CD4-positive, alpha-beta T cell treated with Interleukin-4 for 4 hours (primary cell): ENCODE data around the gene SCYGR6.
"Not testable (repeated sequence)": the region's sequence is repeated elsewhere in the genome, so short reads cannot be mapped to it uniquely, and the experiment has no call there.

Experiments used
- DNase-seq: peaks from one replicate; pipeline ENCODE4 v3.0.0-alpha.2; 2020

The SCYGR6 gene, protein sequence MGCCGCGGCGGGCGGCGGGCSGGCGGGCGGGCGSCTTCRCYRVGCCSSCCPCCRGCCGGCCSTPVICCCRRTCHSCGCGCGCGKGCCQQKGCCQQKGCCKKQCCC

DNA sequence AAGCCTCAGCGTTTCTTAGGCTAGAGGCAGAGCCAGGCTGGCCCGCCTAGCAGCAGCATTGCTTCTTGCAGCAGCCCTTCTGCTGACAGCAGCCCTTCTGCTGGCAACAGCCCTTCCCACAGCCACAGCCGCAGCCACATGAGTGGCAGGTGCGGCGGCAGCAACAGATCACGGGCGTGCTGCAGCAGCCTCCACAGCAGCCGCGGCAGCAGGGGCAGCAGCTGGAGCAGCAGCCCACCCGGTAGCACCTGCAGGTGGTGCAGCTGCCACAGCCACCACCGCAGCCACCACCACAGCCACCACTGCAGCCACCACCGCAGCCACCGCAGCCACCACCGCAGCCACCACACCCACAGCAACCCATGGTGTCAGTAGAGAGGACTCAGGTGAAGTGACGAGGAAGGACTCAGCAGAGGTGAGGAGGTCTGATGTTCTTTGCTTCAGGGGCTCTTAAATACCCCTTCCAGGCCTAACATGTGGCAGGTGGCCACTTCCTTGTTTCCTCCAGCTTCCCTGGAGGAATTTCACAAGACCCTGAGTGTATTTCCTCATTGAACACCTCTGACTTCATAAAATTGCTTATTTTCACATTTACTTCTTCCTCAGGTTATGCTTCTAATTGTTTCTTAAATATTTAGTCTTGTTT, at the start of gene SCYGR6:
SCYGR6 (minus strand) TSS at position 364 of the 646 bp plus-strand sequence; CDS start at position 364, 0 bp downstream.
- no peak for DNase-seq

DNA sequence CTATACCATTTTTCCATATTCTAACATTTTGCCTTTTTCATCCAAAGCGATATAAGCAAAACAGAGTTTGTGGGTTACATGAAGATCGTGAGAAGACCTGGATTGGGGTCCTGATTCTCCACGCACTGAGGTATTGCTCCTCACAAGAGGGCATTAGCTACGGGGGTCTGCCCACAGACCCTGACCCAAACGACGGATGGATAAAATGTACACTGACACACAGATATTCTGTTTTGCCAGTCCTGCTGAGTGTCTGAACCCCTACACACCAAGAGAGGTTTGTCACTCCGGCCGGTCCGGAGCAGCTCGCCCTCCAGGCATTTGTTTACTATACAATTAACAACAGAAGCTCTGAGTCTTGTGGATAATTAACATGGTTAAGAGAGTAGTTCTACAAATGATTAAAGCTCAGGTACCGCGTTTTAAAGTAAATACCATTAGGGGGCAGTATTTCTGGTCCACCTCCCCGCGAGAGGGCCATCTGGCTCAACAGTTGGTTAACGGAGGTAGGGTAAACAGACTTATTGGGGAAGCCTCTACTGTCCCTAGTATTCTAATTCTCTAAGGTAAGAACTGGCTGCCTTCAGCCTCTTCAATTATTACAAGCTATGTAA, 49.6 kb upstream of the SCYGR6 start:
- DNase-seq: peak; percentile 15

DNA sequence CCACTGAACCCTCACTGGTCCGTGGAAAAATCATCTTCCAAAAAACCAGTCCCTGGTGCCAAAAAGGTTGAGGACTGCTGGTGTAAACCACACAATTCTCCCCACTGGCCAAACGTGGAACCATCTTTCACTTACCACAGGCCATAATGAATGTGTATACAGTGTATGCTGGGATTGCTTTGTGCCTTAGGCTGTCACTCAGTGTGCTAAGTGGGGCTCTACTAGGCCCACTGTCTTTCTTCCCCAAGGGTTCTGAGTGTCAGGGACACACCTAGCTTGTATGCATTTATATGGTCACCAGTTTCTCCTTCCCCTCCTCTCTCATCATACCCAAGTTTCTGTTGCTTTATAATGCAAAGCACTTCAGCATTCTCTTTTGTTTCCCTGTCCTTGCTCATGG, 48.4 kb upstream of the SCYGR6 start:
- no peak for DNase-seq

DNA sequence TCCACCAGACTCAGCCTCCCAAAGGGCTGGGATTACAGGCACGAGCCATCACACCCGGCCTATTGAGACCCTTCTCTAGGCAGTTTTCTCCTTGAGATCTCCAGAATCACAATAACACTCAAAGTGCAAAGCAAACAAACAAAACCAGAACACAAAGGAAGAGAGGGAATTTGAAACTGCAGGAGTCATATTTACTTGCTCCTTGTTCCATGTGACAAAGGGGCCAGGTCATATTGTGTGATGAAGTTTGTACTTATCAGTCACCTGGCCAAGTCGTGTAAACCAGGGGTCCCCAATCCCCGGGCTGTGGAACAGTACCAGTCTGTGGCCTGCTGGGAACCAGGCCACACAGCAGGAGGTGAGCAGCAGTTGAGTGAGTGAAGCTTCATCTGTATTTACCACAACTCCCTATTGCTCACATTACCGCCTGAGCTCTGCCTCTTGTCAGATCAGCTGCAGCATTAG, 47.7 kb upstream of the SCYGR6 start:
- DNase-seq: no peak

DNA sequence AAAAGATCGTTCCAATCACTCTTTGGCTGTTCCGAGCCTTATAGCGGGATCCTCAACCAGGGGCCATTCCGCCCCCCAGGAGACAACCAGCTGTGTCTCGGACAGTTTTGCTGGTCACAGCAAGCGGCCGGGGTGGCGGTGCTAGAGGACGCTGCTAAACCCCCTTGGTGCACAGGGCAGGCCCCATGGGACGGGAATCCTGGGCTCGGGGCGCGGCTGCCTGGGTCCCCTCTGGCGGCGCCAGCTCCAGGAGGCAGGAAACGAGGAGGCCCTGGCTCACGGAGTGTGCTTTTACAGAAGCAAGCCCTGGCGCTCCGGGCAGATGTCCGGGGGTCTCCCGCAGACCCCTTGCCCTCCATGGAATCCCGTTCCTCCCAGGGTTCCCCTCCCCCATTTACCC, 43.3 kb upstream of the SCYGR6 start:
- DNase-seq: no peak

DNA sequence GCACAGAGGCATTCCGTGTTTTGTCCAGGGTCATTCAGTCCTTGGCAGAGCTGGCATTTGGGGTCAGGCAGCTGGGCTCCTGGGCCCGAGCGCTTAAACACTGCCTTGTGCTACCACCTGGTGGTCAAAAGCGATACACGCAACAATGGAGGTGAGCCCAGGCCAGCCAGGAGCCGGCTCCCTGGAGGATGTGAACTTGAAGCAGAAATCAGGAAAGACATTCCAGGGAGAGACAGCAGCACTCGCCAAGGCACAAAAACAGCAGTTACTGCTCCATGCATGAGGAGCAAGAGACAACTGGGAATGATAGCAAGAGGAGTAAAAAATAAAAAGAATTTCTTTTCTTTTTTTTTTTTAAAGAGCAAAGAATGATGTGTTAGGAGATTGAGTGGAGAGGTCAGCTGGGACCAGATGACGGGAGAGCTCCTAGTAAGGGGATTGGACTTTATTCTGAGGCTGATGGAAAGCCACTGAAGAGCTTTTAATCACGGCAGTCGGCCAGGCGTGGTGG, 41.9 kb upstream of the SCYGR6 start:
- DNase-seq: peak; percentile 37

DNA sequence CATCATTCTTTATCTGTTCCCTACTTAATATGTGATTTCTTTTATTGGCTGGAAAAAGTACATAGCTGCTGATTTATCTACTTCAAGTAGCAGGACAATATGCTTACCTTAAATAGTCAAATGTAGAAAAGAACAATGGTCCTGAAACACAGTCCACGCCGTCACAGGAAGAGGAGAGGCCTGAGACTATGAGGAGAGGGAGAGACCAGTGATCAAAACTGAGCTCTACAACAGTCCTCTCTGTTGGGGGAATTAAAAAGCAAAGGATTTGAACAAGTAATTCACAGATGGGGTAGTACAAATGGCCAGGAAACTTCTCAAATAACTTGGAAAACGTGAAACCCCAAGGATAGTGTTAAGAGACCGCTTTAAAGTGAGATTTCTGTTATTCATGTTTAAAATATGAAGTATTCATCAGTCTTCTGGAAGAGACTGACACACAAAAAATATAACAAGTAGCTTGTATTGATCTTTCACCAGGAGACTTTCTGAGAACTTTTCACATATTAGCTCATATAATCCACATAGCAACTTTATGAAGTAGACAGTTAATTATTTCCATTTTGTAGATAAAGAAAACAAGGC, 41.3 kb upstream of the SCYGR6 start:
- no peak for DNase-seq

DNA sequence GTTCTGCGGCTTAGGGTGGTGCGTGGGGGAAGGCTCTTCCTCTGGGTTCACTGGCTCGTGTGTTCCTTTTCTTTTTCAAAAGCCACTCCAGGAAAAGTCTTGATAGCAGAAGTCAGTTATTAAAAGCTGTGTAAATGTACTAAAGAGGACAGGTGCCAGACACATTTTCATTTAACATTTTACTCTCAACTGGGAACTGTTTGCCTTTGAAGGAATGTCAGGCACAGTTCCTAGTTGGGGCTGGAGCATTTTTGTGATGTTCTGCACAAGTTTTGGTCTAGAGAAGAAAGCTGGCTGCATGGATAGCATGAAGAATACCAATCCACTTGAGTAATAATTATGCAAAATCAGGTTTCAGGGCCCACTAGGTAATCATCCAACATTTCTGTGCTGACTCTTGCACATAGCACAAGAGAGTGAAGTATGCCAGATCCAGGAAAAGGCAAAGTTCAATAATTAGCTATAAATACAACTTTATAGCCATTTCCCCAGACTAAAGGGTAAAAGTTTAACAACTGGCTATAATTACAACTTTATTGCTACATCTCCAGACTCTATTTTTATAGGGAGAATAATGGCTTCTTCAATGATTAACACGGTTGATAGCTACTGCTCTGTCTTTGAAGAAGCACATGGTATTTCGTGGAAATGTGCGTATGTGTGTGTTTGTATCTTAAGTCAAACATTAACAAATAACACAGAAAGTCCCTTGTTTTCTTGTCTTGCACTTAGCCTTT, 37.4 kb upstream of the SCYGR6 start:
- DNase-seq: no peak

DNA sequence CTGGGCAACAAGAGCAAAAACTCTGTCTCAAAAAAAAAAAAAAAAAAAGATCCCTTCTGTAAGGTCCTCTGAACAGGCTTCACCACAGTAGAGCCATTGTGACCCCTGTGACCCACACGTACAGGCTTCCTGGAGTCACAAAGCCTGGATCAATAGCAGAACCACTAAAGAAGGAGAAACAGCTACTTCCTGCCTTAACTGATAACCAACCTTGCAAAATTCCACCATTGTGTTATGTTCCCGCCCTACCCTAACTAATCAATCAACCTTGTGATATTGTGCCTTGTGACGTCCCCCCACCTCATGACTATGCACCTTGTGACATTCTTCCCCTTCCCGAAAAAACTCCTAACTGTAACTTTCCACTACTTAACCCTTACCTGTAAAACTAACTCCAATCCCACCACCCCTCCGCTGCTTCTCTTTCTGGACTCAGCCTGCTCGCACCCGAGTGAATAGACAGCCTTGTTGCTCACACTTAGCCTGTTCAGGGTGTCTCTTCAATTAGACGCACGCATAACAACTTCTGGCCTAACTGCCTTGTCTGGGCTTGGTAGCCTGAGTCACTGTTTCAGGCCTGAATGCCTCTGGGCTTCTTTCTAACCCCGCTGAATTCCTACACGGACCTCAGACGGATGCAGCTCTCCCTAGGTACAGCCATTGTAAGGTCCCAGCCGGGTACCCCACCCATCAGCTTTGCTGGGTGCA, 35.0 kb upstream of the SCYGR6 start:
- DNase-seq: no peak

DNA sequence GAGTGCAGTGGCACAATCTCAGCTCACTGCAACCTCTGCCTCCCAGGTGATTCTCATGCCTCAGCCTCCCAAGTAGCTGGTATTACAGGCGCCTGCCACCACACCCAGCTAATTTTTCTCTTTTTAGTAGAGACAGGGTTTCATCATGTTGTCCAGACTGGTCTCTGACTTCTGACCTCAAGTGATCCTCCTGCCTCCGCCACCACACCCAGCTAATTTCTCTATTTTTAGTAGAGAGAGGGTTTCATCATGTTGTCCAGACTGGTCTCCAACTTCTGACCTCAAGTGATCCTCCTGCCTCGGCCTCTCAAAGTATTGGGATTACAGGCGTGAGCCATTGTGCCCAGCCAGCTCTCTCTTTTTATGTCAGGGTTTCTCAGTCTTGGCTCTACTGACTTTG, 31.7 kb upstream of the SCYGR6 start:
- DNase-seq: not testable (repeated sequence)

DNA sequence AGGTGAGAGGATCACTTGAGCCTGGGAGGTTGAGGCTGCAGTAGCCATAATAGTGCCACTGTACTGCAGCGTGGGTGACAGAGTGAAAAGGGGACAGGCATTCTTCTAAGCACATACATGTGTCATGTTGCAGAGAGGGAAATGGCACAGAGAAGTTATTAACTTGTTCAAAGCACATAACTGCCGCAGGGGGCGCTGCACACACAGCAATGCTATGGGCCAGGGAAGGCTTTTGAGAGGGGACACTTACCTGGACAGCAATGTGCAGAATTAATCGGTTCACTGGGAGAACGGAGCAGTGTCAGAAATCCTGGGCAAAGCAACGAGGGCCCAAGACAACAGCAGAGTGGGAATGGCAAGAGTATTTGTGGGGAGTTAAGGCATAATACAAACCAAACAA, 23.5 kb upstream of the SCYGR6 start:
- no peak for DNase-seq

DNA sequence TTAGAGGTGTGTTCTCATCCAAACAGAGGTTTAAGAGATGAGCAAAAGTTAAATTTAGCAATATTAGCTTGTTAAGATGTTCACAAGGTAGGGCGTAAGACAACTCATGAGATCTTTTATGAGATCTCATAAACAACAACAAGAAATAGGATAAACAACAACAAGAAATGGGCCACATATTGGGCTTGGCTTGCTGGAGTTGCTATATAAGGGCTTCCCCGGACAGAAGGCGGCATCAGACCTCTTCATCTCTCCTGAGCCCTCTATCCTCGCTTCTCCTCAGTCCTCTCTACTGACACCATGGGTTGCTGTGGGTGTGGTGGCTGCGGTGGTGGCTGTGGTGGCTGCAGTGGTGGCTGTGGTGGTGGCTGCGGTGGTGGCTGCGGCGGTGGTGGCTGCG, 21.0 kb upstream of the SCYGR6 start, which contains the start of gene SCYGR8:
SCYGR8 (plus strand) TSS at position 301 of the 400 bp plus-strand sequence; CDS start at position 301, 0 bp downstream.
- no peak for DNase-seq

DNA sequence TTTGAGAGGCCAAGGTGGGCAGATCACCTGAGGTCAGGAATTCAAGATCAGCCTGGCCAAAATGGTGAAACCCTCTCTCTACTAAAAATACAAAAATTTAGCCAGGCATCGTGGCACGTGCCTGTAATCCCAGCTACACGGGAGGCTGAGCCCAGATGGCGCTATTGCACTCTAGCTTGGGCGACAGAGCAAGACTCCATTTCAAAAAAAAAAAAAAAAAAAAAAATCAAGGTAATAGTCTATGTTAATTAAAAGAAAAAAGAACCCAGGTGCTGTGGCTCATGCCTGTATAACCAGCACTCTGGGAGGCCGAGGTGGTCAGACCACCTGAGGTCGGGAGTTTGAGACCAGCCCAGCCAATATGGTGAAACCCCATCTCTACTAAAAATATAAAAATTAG, 16.1 kb upstream of the SCYGR6 start:
- not testable (repeated sequence) for DNase-seq

DNA sequence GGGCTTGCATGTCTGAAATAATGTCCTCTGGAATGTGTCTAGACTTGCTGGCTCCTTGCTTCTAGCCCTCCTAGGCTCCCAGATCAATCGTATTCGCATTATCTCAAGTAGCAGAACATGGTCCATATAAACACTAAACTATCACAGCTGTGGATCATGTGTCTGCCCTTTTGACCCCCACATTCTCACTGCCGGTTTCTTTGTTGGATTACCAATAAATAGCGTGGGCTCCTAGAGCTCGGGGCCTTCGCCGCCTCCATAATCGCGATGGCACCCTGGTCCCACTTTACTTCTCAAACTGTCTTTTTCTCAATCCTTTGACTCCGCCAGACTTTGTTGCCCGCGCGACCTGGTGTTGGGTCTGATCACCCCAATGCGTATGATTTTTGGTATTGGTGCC, 14.8 kb upstream of the SCYGR6 start:
- DNase-seq: no peak

DNA sequence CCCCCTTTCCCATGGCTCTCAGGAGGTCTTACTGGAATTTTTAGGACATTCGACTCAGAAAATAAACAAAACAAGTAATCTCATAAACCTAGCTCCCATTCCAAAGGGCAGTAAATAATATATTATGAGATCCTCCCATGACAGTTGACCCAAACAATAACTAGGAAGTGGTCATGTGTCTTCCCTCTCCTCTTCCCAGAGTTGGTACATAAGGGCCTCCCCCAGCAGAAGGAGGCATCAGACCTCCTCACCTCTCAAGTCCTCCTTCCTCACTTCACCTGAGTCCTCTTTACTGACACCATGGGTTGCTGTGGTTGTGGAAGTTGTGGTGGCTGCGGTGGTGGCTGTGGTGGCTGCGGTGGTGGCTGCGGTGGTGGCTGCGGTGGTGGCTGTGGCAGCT, 3.5 kb upstream of the SCYGR6 start, which contains the start of gene SCYGR7:
SCYGR7 (plus strand) TSS at position 301 of the 400 bp plus-strand sequence; CDS start at position 301, 0 bp downstream.
- no peak for DNase-seq

DNA sequence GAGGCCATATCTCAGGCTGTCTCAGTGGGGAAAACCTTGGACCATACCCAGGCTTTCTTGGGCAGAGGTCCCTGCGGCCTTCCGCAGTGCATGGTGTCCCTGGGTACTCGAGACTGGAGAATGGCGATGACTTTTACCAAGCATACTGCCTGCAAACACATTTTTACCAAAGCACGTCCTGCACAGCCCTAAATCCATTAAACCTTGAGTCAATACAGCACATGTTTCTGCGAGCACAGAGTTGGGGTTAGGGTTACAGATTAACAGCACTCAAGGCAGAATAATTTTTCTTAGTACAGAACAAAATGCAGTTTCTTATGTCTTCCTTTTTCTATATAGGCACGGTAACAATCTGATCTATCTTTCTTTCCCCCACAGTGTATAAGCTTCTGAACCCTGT, 1.7 kb downstream of the SCYGR6 start:
- not testable (repeated sequence) for DNase-seq

DNA sequence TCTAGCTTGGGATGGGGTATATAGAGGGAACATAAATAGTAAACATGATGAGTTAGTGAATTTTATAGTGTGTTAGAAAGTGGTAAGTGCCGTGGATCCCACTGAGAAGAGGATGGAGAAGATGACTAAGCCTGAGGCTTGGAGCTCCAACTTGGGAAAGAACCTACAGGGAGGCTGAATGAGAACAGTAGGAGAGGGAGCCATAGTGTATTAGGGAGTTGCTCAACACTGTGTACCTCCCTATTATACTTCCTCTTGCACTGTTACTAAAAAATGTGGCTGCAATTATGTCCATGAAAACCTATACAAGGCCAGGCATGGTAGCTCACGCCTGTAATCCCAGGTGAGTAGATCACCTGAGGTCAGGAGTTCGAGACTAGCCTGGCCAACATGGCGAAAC, 3.9 kb downstream of the SCYGR6 start:
- DNase-seq: no peak

DNA sequence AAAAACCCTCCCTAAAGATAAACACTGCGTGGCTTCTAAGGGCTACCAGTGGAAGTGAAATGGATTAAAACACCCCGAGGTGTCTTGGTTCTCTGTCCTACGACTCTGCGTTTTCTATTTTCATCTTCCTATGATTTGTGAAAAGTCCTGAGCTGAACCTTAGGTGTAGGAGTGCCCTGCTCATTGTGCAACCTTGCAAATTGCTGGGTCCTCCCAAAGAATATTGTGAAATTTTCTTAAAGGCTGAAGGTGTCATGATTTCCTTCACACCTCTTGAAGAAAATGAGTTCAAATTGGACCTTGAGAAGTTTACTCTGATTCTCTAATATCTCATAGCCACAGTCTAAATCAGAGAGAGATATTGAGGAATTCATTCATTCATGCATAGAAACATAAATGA, 4.9 kb downstream of the SCYGR6 start:
- no peak for DNase-seq

DNA sequence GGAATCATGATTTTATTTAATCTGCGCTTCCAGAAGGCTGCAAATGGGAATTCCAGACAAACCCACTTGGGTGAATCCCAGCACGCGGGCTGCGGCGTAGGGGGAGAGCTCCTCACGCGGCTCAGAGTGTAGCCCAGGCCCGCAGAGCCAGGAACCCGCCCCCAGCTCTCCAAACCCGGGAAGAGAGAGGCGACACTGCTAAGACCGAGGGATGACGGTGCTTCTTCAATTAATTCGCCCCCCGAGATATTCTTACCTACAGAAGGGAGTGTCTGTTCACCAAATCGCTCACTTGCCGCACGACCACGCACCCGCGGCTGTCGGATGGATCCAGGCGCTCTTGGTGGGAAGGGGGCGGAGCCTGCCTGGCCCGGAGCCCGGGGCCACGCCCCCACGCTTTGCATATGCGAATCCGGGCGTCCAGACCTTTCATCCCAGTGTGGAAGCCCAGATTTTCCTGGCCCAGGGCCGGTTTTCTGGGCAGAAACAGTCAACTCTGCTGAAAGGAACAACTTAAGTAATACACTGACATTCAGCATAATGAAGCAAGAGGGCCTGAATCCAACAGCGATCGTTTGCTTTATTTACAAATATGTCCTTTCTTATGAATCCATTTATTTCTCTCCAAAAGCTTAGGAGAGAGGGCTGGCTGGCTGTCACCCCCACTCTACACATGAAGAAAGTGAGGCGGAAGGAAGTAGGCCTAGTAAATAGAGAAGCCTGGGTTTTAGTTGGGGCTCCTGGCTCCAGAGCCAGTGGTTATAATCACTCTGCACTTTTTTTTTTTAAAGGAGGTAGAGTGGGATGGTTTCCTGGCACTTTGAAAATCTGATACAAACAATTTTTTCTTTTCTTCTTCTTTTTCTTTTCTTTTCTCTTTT, 6.6 kb downstream of the SCYGR6 start, which contains the start of gene SLC19A3:
SLC19A3 (minus strand) TSS at position 342 of the 881 bp plus-strand sequence. CDS start 15,710 bp downstream, outside the sequence.
- DNase-seq: no peak

DNA sequence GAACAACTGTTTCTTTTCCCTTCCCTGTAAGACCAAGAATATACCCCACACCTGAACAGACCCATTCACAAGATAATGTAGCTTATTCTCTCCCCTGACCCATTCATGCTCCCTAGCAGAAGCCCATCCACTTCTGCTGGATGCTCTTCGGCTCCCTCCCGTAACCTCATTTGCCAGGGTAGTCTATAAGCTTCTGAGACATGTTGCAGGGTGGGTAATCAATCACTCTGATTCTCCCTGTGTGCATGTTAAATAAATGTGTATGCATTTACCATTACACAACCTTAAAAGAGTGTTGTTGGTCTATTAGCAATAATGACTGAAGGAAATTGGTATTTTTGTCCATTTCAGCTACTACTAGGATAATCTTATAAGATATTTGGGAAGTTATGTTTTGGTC, 8.1 kb downstream of the SCYGR6 start:
- DNase-seq: no peak

DNA sequence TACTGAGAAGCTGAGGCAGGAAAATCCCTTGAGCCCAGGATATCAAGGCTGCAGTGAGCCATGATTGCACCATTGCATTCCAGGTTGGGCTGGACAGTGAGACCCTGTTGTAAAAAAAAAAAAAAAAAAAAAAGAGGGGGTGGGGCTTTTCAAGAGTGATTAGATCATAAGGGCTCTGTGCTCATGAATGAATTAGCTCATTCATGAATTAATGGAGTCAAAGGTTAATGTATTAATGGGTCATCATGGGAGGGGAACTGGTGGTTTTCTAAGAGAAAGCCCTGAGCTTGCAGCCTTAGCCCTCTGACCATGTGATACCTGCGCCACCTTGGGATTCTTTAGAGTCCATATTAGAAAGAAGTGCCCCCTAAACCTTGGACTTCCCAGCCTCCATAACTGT, 11.3 kb downstream of the SCYGR6 start:
- DNase-seq: no peak
